Stimulated activated naive CD4-positive, alpha-beta T cell treated with Interleukin-2 at 50 U/mL for 16 hours (primary cell): Measurements from ENCODE around the gene APBB2.

Experiments
- DNase-seq: peaks from one replicate; lab custom pipeline; 2025; lab: John Stamatoyannopoulos, UW

APBB2 gene

DNA sequence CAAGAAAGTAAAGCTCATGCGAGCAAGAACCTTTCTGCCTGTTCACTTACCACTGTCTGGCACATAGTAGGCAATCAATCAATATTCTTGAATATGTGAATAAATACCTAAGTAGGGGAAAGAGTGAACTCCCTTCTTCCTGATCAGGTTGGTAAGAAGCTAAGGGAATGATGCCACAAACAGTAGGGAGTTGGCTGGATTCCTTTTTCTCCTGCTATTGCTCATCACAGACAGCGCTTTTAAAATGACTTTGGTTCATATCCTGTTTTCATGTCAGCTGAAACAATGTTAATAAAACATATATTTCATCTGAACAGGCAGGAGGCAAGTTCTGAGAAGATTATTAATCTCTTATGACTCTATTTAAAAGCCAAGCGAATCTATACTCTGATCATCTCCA, 365.4 kb downstream of the APBB2 start:
- DNase-seq = no peak

DNA sequence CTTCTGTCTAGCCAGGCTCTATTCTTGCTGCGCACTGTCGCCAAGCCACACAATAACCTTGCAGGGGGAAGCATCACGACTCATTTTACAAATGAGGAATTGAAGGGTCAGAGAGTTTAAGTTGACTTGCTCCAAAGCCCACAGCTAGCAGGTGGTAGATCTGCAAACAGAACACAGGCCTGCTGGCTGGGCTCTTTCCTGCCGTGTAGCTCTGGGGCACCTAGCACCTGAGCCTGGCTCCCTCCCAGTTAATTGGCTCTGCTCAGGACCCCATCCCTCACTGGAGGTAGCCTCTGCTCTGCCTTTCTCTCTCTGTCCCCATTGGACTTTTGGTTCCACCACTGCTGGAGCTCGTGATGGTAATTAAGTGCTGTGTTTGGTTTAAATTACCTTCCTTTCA, 366.1 kb downstream of the APBB2 start:
- DNase-seq = no peak

GRCh38 chr4:40846532-40846931, 367.8 kb downstream of the APBB2 start:
- DNase-seq = no peak

DNA sequence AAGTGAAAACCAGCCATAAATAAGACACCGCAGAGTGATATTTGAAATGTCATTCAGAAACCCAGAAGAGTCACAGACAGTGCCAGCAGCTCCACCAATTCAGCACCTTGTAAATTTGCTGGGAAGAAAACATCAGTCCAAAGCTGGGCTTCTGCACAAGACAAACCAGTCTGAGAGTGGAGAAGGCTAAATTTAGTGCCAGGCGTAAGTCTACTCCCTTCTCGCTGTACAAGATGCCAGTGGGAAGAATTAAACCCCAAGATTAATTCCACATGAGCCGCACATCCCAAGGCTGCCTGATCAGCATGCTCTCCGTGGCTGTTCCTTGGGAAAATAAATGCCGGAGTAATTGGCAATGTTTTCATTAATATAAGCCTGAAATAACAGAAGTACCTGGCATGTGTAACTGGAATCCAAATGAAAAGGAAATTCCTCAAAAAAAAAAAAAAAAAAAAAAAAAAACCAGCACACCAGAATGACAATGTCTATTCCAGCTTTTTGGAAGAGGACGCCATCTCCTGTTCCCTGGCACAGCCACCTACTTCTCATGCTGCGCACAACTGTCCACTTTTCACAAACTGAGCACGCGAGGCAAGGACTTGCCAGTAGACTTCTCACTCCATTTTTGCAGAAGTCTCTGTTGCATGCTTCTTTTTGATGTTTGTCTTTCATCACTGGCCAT, 369.0 kb downstream of the APBB2 start:
- DNase-seq = no peak

- DNase-seq = no peak
Observed at GRCh38 chr4:40844261-40844660, 370.1 kb downstream of the APBB2 start.

- DNase-seq = peak; percentile 3
Observed at GRCh38 chr4:40843696-40844095, 370.6 kb downstream of the APBB2 start.

DNA sequence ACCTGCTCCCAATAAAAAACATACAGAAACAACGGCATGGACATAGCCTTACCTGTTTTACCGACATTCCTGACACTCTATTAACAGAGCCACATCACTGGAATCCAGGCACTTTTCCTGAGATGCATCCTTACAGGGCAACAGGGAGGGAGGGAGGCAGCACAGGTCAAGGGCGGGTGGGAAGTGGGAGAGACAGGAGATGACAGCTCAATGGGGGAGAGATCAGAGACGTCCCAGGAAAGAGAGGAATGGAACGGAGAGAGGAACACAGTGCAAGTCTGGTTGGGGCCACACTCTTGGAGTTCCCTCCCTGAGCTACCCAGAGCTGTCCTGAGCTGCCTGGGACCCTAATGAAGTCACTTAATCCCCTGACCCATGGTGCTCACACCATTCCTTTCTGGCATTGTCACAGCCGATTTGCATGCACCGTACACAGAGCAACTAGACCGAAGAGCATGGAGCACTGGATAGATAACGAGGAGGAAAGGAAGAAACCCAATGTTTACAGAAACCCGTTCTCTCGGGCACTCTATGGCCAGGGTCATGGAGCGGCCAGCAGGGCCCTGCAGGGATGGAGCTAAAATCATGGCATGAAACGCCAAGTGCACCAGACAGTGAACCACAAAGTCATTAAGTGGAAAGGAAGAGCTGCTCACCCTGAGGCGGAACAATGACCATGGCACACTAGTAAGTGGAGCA, 371.5 kb downstream of the APBB2 start:
- DNase-seq = no peak

- no peak for DNase-seq
Observed at GRCh38 chr4:40842318-40842717, 372.0 kb downstream of the APBB2 start.

DNA sequence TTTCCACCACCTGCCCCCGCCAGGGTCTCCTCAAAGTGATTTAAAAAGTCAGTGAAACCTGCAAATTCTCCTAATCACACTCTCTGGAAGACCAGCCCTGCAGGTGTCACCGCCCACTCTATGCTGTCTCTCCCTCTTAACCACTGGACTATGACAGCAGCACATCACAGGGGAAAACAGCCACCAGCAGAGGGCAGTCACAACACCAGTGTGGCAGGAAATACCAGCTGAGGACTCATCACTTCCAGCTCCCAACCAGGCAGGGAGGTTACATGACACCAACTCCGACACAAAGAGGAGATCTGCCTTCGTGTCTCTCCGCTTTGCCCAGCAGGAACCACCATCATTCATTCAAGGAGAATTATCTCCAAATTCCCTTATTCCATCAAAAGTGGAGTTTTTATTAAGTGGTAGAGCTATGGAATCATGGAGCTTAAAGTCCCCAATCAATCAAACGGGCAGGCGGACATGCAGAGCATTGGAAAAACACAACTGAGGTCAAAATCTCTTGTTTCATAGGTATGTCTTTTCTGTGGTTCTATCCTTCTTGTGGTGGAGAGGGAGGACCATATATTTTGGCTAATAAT, 373.3 kb downstream of the APBB2 start:
- DNase-seq = peak; percentile 55

DNA sequence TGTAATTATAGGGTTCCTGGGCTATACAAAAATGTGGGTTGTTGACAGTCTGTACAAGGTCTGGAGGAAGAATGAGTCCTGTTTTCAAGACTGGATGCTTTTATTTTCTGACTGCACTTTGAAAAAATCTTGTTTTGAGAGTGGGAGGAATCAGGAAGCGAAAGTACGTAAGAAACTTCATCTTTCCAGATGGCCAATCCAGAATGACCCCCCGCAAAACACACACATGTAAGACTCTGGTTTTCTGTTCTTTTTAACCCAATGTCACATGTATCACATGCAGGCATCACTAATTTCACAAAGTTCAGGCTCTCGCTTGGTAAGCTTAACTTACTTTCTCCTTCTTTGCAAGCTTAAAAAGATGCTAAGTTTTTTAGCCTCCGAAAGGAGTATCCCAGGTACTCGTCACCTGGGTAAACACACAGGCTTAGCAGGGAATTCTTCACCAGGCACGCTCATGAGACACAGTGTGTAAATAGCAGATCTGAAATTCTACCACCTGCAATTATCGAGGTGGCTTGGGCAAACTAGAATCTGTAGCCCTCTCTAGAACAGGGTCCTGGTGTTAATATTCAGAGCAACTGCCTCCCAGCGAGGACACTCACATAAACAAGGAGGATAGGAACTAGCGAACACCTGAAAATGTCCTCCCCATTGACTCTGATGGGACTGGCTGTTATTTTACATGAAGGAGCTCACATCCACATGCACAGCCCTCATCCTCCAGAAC, 373.9 kb downstream of the APBB2 start:
- DNase-seq = no peak

DNA sequence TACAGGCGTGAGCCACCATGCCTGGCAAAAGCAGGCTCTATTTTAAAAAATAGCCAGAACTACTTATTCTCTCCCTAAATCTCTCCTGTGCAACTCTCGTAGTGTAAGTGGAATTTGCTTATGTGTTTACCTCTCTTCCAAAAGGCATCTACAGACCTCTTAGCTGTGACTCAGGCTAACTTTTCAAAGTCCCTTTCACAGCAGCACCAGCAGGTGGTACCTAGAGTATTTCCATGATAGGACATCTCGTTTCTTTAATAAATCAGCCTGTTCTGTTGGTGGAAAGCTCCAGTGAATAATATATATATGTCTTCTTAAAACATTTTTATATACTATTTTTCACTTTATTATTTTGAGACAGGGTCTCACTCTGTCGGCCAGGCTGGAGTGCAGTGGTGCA, 375.6 kb downstream of the APBB2 start:
- DNase-seq = no peak

- DNase-seq = no peak
Observed at GRCh38 chr4:40837094-40837870, 377.1 kb downstream of the APBB2 start.

DNA sequence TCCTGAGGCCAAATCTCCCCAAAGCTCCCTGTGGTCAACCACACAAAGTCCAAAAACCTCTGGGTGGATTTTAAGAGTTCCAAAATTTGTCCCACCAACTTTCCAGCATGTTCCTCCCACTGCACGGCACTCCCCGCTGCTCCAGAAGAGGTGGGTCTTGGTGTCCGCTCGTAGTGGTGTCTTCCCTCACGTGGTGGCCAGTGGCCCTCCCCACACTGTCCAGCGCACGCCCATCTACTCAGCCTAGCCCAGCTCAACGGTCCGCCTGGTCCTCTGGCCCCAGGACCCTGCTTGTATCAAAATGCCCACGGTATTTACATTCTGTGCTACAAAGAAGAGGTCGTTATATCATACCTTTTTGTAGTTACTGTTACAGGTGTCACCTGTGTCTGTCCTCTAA, 381.1 kb downstream of the APBB2 start:
- DNase-seq = no peak

GRCh38 chr4:40832175-40832574, 382.2 kb downstream of the APBB2 start:
- DNase-seq = no peak

GRCh38 chr4:40831146-40831907, 383.0 kb downstream of the APBB2 start:
- DNase-seq = no peak

- DNase-seq = no peak
Observed at GRCh38 chr4:40829586-40829985, 384.8 kb downstream of the APBB2 start.

GRCh38 chr4:40828661-40829060, 385.7 kb downstream of the APBB2 start:
- DNase-seq = no peak

DNA sequence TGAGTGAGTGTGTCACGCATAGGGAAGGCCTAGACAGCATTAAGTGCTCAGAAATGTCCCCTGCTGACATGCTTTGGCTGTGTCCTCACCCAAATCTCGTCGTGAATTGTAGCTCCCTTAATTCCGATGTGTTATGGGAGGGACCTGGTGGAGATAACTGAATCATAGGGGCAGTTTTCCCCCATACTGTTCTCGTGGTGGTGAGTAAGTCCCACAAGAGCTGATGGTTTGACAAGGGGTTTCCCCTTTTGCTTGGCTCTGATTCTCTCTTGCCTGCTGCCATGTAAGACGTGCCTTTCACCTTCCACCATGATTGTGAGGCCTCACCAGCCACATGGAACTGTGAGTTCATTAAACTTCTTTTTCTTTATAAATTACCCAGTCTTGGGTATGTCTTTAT, 386.6 kb downstream of the APBB2 start:
- DNase-seq = no peak

GRCh38 chr4:40826821-40827220, 387.5 kb downstream of the APBB2 start:
- no peak for DNase-seq

DNA sequence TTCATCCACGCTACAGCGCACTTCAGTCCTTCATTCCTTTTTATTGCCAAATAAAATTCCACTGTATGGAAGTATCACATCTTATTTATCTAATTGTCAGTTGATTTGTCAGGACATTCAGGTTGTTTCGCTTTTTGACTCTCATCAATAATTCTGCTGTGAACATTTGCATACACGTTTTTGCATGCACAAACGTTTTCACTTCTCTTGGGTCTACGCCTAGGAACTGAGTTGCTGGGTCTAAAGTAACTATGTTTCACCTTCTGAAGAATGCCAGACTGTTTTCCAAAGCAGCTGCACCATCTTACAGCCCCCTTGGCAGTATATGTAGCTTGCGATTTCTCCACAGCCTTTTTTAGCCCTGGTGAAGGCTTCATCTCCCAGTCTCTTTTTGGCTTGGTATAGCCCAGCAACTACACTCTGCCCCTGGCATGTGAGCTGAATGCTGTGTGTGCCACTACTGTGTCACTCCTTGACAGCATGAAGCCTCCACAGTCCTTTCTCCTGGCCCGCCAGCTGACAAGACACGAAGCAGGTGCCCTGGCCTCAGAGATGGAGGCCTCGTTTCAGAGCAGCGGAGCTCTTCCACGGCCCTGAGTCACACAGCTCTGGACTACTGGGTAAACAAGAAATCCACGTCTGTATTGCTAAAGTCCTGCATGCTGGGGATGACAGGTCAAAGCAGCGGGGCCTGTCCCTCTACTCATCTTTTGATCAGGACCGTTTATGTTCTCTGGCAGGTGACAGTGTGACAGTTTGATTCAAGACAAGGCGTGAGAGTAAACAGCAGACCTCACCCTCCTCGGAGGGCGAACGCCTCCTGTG, 389.1 kb downstream of the APBB2 start:
- no peak for DNase-seq
